ENCODE data around the gene DIS3L2.
"Not testable (repeated sequence)": the region's sequence is repeated elsewhere in the genome, so short reads cannot be mapped to it uniquely, and the experiment has no call there.

DIS3L2 gene

DNA sequence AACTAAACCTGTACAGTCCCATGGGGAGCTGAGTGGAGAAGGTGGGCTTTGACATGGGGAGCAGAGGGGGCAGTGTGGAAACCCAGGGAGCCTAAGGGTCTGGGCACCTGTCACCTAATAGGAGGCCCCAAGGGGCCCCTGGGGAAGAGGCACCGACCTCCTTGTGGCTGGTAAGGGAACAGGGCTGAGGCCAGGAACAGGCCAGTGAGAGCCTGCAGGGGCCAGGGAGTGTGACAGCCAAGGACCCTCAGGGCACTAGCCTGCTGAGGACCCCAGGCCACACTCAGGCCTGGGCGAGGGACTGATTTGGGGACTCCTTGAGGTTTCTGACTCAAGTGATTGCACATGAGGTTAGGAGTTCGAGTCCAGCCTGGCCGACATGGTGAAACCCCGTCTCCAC is 392.6 kb downstream of the DIS3L2 start:
- TF ChIP-seq, protein P1, sequence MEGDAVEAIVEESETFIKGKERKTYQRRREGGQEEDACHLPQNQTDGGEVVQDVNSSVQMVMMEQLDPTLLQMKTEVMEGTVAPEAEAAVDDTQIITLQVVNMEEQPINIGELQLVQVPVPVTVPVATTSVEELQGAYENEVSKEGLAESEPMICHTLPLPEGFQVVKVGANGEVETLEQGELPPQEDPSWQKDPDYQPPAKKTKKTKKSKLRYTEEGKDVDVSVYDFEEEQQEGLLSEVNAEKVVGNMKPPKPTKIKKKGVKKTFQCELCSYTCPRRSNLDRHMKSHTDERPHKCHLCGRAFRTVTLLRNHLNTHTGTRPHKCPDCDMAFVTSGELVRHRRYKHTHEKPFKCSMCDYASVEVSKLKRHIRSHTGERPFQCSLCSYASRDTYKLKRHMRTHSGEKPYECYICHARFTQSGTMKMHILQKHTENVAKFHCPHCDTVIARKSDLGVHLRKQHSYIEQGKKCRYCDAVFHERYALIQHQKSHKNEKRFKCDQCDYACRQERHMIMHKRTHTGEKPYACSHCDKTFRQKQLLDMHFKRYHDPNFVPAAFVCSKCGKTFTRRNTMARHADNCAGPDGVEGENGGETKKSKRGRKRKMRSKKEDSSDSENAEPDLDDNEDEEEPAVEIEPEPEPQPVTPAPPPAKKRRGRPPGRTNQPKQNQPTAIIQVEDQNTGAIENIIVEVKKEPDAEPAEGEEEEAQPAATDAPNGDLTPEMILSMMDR (IDR thresholded peaks at IDR 0.05; ENCODE audit: low read depth, low read length), result no peak

DNA sequence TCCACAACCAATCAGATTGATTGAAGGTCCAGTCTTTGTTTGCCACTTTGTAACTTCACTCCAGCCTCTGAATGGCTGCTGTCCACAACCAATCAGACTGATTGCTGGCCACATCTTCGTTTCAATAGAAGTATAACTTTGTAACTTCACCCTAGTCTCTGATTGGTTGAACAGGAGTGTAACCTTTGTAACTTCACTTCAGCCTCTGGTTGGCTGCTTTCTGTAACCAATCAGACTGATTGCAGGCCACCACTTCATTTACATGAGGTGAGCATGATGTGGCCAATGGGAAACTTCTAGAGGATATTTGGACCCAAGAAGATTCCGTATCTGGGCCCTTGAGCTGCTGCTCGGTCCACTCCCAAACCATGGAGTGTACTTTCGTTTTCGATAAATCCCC is 400.1 kb downstream of the DIS3L2 start:
- TF ChIP-seq, protein P1 (IDR thresholded peaks at IDR 0.05; ENCODE audit: low read depth, low read length), result no peak
- H3K4me3 ChIP-seq (ENCODE audit: low read depth, low read length), result no peak overlapping the region

More for the DNA sequence above, 392.6 kb downstream of the DIS3L2 start:
- no peak overlapping the region for H3K4me3 ChIP-seq (ENCODE audit: low read depth, low read length)

DNA sequence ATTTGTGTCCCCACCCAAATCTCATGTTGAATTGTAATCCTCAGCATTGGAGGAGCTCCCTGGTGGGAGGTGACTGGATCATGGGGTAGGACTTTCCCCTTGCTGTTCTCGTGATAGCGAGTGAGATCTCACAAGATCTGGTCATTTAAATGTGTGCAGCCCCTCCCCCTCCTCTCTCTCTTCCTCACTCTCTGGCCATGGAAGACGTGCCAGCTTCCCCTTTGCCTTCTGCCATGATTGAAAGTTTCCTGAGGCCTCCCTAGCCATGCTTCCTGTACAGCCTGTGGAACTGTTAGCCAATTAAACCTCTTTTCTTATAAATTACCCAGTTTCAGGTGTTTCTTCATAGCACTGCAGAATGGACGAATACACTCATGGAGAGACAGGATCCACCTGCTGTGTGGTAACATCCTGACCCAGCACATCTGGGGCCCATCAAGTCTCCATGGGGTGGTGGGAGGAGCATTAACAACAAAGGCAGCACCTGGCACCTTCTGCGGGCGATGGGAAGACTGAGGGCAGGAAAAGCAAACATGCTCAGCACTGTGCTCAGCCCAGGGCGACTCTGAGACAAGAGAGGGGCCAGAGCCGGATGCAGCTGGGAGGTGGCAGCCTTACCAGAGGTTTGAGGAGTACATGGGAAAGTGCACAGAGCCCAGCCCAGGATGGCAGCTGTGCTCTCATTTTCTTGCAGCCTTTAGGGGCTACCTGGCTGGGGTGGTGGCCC is 400.8 kb downstream of the DIS3L2 start:
- TF ChIP-seq, protein P1 (IDR thresholded peaks at IDR 0.05; ENCODE audit: low read depth, low read length), result no peak
- H3K4me3 ChIP-seq (ENCODE audit: low read depth, low read length), result no peak overlapping the region

DNA sequence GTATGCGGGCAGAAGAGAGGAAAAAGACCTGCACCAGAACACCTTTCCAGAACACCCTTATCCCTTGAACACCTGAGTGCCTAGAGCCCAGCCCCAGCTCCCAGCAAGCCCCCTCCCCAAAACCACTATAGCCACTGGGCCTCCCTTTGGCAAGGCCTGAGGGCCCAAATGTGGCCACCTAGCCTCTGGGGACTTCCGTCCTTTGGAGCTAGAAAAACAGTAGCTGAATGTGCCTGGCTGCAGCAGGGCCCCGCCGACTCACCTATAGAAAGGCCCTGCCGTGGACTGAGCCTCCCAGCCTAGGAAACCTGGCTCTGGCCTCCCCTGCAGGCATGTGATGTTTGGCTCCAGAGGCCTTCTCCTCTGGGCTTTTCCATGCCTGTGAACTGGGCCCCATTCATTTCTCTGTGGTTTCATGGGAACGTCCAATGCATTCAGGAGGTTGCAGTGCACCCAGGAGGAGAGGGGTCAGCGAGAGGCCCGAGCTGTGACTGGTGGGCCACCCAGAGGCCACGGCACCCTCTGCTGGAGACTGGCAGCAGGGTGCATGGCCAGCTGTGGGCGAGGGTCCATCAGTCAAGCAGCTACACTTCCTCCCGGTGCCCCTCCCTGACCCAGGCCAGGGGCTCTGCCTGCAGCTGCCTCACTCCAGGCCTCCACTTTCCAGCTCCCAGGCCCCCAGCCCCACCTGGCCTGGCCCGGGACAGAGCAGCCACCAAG is 401.7 kb downstream of the DIS3L2 start:
- peak overlapping the region; percentile 33; the same call in 1 of the 2 replicates for H3K4me3 ChIP-seq (ENCODE audit: low read depth, low read length)

DNA sequence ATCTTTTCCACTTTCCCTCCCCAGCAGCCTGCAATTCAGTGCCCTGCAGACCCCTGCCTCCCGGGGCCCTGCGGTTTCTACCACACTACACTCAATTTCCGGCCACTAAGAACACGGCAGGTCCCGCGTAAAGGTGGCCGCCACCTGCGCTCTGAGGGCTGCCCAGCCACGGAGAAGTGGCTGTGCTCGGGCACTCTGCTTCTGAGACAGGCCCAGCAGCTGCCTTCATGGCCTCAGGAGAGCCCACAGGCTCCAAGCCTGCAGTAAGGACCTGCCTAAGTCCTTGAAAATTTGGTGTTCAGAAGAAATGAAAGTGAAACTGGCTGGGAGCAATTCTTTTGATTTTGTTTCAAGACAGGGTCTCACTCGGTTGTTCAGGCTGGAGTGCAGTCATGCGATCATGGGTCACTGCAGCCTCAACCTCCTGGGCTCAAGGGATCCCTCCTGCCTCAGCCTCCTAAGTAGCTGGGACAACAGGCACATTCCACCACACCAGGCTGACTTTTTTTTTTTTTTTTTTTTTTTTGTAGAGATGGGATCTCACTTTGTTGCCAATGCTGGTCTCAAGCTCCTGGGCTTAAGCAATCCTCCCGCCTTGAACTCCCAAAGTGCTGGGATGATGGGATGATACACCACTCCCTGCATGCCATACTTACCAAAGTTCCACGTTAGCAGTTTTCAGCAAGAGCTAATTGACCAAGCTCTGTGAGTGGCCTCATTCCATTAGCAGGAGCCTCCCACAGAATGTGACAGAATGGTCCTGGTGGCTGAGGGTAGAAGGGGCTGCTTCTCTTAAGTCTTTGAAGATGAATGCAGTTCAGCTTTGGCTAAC is 402.5 kb downstream of the DIS3L2 start:
- H3K4me3 ChIP-seq (ENCODE audit: low read depth, low read length), result peak overlapping the region; percentile 33
- TF ChIP-seq, protein P1 (IDR thresholded peaks at IDR 0.05; ENCODE audit: low read depth, low read length), result no peak

DNA sequence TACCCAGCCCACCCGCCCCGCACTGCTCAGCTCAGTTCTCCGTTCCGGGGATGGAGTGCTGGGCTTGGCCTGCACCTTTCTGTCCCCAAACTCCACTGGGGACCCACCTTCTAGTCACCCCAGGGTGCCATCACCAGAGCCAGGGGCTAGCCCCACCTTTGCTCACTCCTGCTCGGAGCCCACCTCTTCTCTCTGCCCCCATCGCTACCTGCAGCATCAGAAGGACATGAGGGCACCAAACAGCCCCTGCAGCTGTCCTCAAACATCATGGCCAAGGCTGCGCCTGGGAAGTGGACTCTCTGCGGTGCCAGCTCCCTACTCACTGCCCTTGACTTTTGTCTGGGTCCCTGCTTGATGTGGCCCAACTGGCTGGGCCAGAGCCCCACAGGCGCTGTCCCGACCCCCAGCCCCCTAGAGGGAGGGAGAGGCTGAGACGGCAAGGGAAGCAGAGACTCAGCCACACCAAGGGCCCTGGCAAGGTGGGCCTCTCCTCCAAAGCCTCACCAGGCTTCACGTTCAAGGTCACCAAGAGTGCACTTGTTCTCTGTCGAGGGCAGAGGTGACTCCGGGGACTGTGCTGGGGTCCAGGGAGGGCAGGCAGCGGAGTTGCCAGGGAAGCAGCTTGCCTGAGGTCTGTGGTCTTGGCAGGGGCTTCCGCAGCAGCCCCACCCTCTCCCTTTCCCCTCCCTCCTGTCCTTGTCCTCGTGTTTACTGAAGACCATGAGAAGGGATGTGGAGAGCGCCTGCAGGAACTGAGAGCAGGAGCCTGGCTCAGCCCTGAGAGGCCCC is 403.5 kb downstream of the DIS3L2 start:
- H3K4me3 ChIP-seq (ENCODE audit: low read depth, low read length), result not testable (repeated sequence)

DNA sequence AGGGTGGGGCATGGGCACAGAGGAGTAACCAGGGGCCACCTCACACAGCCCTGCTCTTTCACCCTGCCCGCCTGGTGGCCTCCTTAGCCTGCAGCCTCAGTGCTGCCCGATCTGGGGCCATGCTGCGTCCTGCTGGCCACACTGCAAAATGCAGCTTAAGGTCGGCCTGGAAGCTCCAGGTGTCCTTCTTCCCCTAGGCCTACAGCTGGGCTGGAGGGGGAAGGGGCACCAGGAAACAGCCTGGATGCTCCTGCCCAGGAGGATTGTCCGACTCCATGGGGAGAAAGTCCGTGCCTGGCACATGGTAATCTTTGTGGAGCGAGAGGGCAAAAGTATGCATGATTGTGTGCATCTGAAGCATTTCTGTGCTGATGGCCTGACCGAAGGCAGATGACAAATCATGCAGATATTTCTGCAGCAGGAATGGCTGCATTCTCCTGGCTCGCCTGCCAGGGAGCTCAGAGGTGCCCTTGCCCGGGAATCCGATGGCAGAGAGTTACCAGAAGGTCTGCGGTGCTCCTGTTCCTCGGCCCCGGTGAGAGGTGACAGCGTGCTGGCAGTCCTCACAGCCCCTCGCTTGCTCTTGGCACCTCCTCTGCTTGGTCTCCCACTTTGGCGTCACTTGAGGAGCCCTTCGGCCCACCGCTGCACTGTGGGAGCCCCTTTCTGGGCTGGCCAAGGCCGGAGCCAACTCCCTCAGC is 404.3 kb downstream of the DIS3L2 start:
- TF ChIP-seq, protein P1 (IDR thresholded peaks at IDR 0.05; ENCODE audit: low read depth, low read length), result peak; percentile 46
- no peak overlapping the region for H3K4me3 ChIP-seq (ENCODE audit: low read depth, low read length)

DNA sequence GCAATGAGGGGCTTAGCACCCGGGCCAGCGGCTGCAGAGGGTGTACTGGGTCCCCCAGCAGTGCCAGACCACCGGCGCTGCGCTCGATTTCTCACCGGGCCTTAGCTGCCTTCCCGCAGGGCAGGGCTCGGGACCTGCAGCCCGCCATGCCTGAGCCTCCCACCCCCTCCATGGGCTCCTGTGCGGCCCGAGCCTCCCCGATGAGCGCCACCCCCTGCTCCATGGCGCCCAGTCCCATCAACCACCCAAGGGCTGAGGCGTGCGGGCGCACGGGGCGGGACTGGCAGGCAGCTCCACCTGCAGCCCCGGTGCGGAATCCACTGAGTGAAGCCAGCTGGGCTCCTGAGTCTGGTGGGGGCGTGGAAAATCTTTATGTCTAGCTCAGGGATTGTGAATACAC is 404.9 kb downstream of the DIS3L2 start:
- not testable (repeated sequence) for H3K4me3 ChIP-seq (ENCODE audit: low read depth, low read length)

All from WI38 (cell line).